Mesendoderm (in vitro differentiated cells): ENCODE results near the gene ANLN.

Source experiments
- DNase-seq: peaks from one replicate; pipeline ENCODE4 v3.0.0; 2013
- H2AK5ac ChIP-seq: 2 replicates; pipeline ENCODE4 v1.6.1; 2013; ENCODE audit warnings: low read length, inconsistent platforms
- H2BK120ac ChIP-seq: 2 replicates; pipeline ENCODE4 v1.6.1; 2013; ENCODE audit warnings: low read depth, mild to moderate bottlenecking, low read length, moderate library complexity, mixed read lengths
- H2BK15ac ChIP-seq: replicated peaks from 2 replicates; pipeline ENCODE4 v1.6.1; 2013; ENCODE audit warnings: low read depth, mild to moderate bottlenecking, moderate library complexity
- H2BK5ac ChIP-seq: 2 replicates; pipeline ENCODE4 v1.6.1; 2013; ENCODE audit warnings: low read length, inconsistent platforms
- H3K18ac ChIP-seq: 2 replicates; pipeline ENCODE4 v1.6.1; 2013; ENCODE audit warnings: mild to moderate bottlenecking, low read length, mixed read lengths
- H3K23ac ChIP-seq: one replicate; pipeline ENCODE4 v1.6.1; 2013; ENCODE audit warnings: low read length
- H3K27ac ChIP-seq: 2 replicates; pipeline ENCODE4 v1.5.1; 2013; ENCODE audit warnings: low read depth, mild to moderate bottlenecking, inconsistent platforms, low read length, moderate library complexity
- H3K27me3 ChIP-seq: 2 replicates; pipeline ENCODE4 v1.6.1; 2013; ENCODE audit warnings: low read length, control low read depth, mild to moderate bottlenecking, inconsistent platforms; ENCODE audit not compliant: insufficient read depth, poor library complexity
- H3K36me3 ChIP-seq: 2 replicates; pipeline ENCODE4 v1.6.1; 2013; ENCODE audit warnings: low read length, inconsistent platforms; ENCODE audit not compliant: control insufficient read depth, insufficient read depth
- H3K4ac ChIP-seq: one replicate; pipeline ENCODE4 v1.6.1; 2013; ENCODE audit warnings: low read depth, mild to moderate bottlenecking, low read length, moderate library complexity
- H3K4me1 ChIP-seq: 2 replicates; pipeline ENCODE4 v1.6.1; 2013; ENCODE audit warnings: low read depth, low read length, inconsistent platforms; ENCODE audit not compliant: control insufficient read depth
- H3K4me2 ChIP-seq: 2 replicates; pipeline ENCODE4 v1.6.1; 2013; ENCODE audit warnings: low read length
- H3K4me3 ChIP-seq: 2 replicates; pipeline ENCODE4 v1.5.1; 2013; ENCODE audit warnings: mild to moderate bottlenecking, low read length
- H3K56ac ChIP-seq: one replicate; pipeline ENCODE4 v1.6.1; 2013; ENCODE audit warnings: low read length
- H3K79me1 ChIP-seq: 2 replicates; pipeline ENCODE4 v1.6.1; 2013; ENCODE audit warnings: low read length, inconsistent platforms
- H3K79me2 ChIP-seq: 2 replicates; pipeline ENCODE4 v1.6.1; 2013; ENCODE audit warnings: mild to moderate bottlenecking, low read length; ENCODE audit not compliant: control insufficient read depth, insufficient read depth
- H3K9ac ChIP-seq: 2 replicates; pipeline ENCODE4 v1.6.1; 2013; ENCODE audit warnings: low read length, inconsistent platforms
- H4K5ac ChIP-seq: one replicate; pipeline ENCODE4 v1.6.1; 2013; ENCODE audit warnings: low read length
- H4K8ac ChIP-seq: one replicate; pipeline ENCODE4 v1.6.1; 2013; ENCODE audit warnings: low read depth, mild to moderate bottlenecking, control low read depth, low read length, moderate library complexity
- WGBS: extraction: QIAGEN DNeasy Blood & Tissue Kit; methylation state at CpG from one replicate; pipeline ENCODE4 v1.1.7; 2013; ENCODE audit warnings: low lambda C conversion rate, missing lambda C conversion rate; ENCODE audit not compliant: insufficient coverage; ENCODE audit errors: extremely low coverage; 5-methylcytosine and 5-hydroxymethylcytosine counted together

Gene ANLN

GRCh38 chr7:36472141-36472729 is 82.6 kb downstream of the ANLN start:
- no peak overlapping the region for H3K4me2 ChIP-seq
- no peaks in the 10 kb centered on the region for H3K4me1 ChIP-seq
- H4K8ac ChIP-seq: no peak overlapping the region
- no peak overlapping the region for H3K23ac ChIP-seq
- no peaks in the 10 kb centered on the region for H3K36me3 ChIP-seq
- H3K56ac ChIP-seq: no peak overlapping the region
- DNase-seq: no peak
- H3K27me3 ChIP-seq: no peaks in the 10 kb centered on the region
- WGBS: no CpG with 5 or more reads among the region's 3 CpGs
- no peaks in the 10 kb centered on the region for H3K79me2 ChIP-seq
- no peak overlapping the region for H2BK120ac ChIP-seq
- no peak overlapping the region for H3K9ac ChIP-seq
- no peak overlapping the region for H3K27ac ChIP-seq
- no peak overlapping the region for H4K5ac ChIP-seq
- no peaks in the 10 kb centered on the region for H3K79me1 ChIP-seq
- H2BK5ac ChIP-seq: no peak overlapping the region
- H3K18ac ChIP-seq: no peak overlapping the region
- no peak overlapping the region for H3K4ac ChIP-seq
- no peak overlapping the region for H3K4me3 ChIP-seq
- no peak overlapping the region for H2BK15ac ChIP-seq
- no peak overlapping the region for H2AK5ac ChIP-seq

GRCh38 chr7:36473454-36474282 is 84.0 kb downstream of the ANLN start:
- no peaks in the 10 kb centered on the region for H3K79me2 ChIP-seq
- no peaks in the 10 kb centered on the region for H3K4me1 ChIP-seq
- H2BK120ac ChIP-seq: no peak overlapping the region
- H3K4me3 ChIP-seq: no peak overlapping the region
- no peak overlapping the region for H4K8ac ChIP-seq
- WGBS: no CpG with 5 or more reads among the region's 12 CpGs
- peak overlapping the region; percentile 34 for H3K56ac ChIP-seq
- H2BK15ac ChIP-seq: no peak overlapping the region
- peak; percentile 57 for DNase-seq
- no peak overlapping the region for H3K4ac ChIP-seq
- no peak overlapping the region for H3K4me2 ChIP-seq
- no peak overlapping the region for H4K5ac ChIP-seq
- H3K27ac ChIP-seq: no peak overlapping the region
- H3K18ac ChIP-seq: no peak overlapping the region
- H3K23ac ChIP-seq: no peak overlapping the region
- H2AK5ac ChIP-seq: no peak overlapping the region
- no peaks in the 10 kb centered on the region for H3K27me3 ChIP-seq
- H3K36me3 ChIP-seq: no peaks in the 10 kb centered on the region
- H3K79me1 ChIP-seq: no peaks in the 10 kb centered on the region
- H2BK5ac ChIP-seq: no peak overlapping the region
- no peak overlapping the region for H3K9ac ChIP-seq

GRCh38 chr7:36474283-36475010 is 84.8 kb downstream of the ANLN start:
- no peak overlapping the region for H3K18ac ChIP-seq
- H2BK15ac ChIP-seq: no peak overlapping the region
- no peak overlapping the region for H4K5ac ChIP-seq
- H3K9ac ChIP-seq: no peak overlapping the region
- H3K56ac ChIP-seq: no peak overlapping the region
- no peak overlapping the region for H3K4me2 ChIP-seq
- H3K23ac ChIP-seq: no peak overlapping the region
- H3K27ac ChIP-seq: no peak overlapping the region
- no peak overlapping the region for H3K4me3 ChIP-seq
- no peaks in the 10 kb centered on the region for H3K27me3 ChIP-seq
- H3K36me3 ChIP-seq: no peaks in the 10 kb centered on the region
- H3K4ac ChIP-seq: no peak overlapping the region
- no peak overlapping the region for H2AK5ac ChIP-seq
- no CpG with 5 or more reads among the region's 6 CpGs for WGBS
- no peak overlapping the region for H4K8ac ChIP-seq
- H2BK5ac ChIP-seq: no peak overlapping the region
- DNase-seq: no peak
- no peak overlapping the region for H2BK120ac ChIP-seq
- H3K79me2 ChIP-seq: no peaks in the 10 kb centered on the region
- H3K79me1 ChIP-seq: no peaks in the 10 kb centered on the region
- H3K4me1 ChIP-seq: no peaks in the 10 kb centered on the region

- no peak overlapping the region for H3K27ac ChIP-seq
- no peak overlapping the region for H2AK5ac ChIP-seq
- H2BK5ac ChIP-seq: no peak overlapping the region
- H3K4me2 ChIP-seq: no peak overlapping the region
- H3K4ac ChIP-seq: no peak overlapping the region
- H3K4me3 ChIP-seq: no peak overlapping the region
- H4K5ac ChIP-seq: no peak overlapping the region
- no peak overlapping the region for H3K9ac ChIP-seq
- no peaks in the 10 kb centered on the region for H3K79me1 ChIP-seq
- no peak overlapping the region for H2BK120ac ChIP-seq
- no peaks in the 10 kb centered on the region for H3K27me3 ChIP-seq
- H3K56ac ChIP-seq: no peak overlapping the region
- H3K23ac ChIP-seq: no peak overlapping the region
- no peak overlapping the region for H3K18ac ChIP-seq
- no peaks in the 10 kb centered on the region for H3K36me3 ChIP-seq
- H3K79me2 ChIP-seq: no peaks in the 10 kb centered on the region
- no peak overlapping the region for H2BK15ac ChIP-seq
- H4K8ac ChIP-seq: no peak overlapping the region
- no peak for DNase-seq
- no peaks in the 10 kb centered on the region for H3K4me1 ChIP-seq
Measured at GRCh38 chr7:36475011-36475342, 85.3 kb downstream of the ANLN start.

GRCh38 chr7:36475381-36475780 is 85.7 kb downstream of the ANLN start:
- DNase-seq: peak; percentile 10
- no peak overlapping the region for H4K5ac ChIP-seq
- H2BK5ac ChIP-seq: no peak overlapping the region
- H3K9ac ChIP-seq: no peak overlapping the region
- no peak overlapping the region for H3K4ac ChIP-seq
- H4K8ac ChIP-seq: no peak overlapping the region
- no peak overlapping the region for H3K4me2 ChIP-seq
- H2BK120ac ChIP-seq: no peak overlapping the region
- H3K56ac ChIP-seq: no peak overlapping the region
- no peaks in the 10 kb centered on the region for H3K4me1 ChIP-seq
- H3K79me2 ChIP-seq: no peaks in the 10 kb centered on the region
- no peak overlapping the region for H3K27ac ChIP-seq
- H2AK5ac ChIP-seq: no peak overlapping the region
- H3K4me3 ChIP-seq: no peak overlapping the region
- H3K18ac ChIP-seq: no peak overlapping the region
- H3K36me3 ChIP-seq: no peaks in the 10 kb centered on the region
- H2BK15ac ChIP-seq: no peak overlapping the region
- no CpG with 5 or more reads among the region's 3 CpGs for WGBS
- H3K23ac ChIP-seq: no peak overlapping the region
- no peaks in the 10 kb centered on the region for H3K79me1 ChIP-seq
- no peaks in the 10 kb centered on the region for H3K27me3 ChIP-seq
